Mucosa of descending colon (tissue), 3 donors: ENCODE measurements around the gene MIB1. TPM values are rescaled to one million over a fixed set of nuclear protein-coding genes. Genes with fewer than 3 reads are reported as not detected.

Experiments used
- ATAC-seq: fragments of 200-7000 bp; cut with Tn5 transposase; one replicate; pipeline ENCODE4 v1.9.1; 2020; ENCODE audit warnings: mild to moderate bottlenecking, moderate library complexity
- DNase-seq, 3 donors: peaks; one replicate each; pipeline ENCODE4 v3.0.0-alpha.2; 2020
- H3K36me3 ChIP-seq: fragments of 200-600 bp; one replicate; pipeline ENCODE4 v1.8.0; 2021; ENCODE audit warnings: low read depth, mild to moderate bottlenecking
- H3K4me1 ChIP-seq: fragments of 200-600 bp; one replicate; pipeline ENCODE4 v1.8.0; 2021; ENCODE audit warnings: low read depth, mild to moderate bottlenecking
- H3K4me3 ChIP-seq: fragments of 200-600 bp; one replicate; pipeline ENCODE4 v1.8.0; 2021; ENCODE audit warnings: mild to moderate bottlenecking
- H3K9me3 ChIP-seq: fragments of 200-600 bp; one replicate; pipeline ENCODE4 v1.8.0; 2021; ENCODE audit warnings: mild to moderate bottlenecking
- CTCF ChIP-seq: fragments of 200-600 bp; IDR thresholded peaks from one replicate; pipeline ENCODE4 v1.8.0; 2022; ENCODE audit warnings: antibody characterized with exemption, mild to moderate bottlenecking
- intact Hi-C, 2 donors: fragments of 100-400 bp; cut with DNase I in 1 of 2; cut with micrococcal nuclease in 1 of 2; formaldehyde crosslinking; loops; one replicate each; pipeline versions ENCODE4 v1.11.0 to v1.11.1; 2022; cut with DNase I, micrococcal nuclease
- total RNA-seq, 3 donors: library from RNA; stranded (reverse); fragmentation: NEBNext Ultra II Directional in 2 of 3; extraction: Animal tissue kit (Norgen Biotek cat#: 25700) in 2 of 3; gene quantifications; one replicate each; pipeline versions ENCODE4 v1.2.1 to v1.2.4, GENCODE V29; 2021 to 2023
- donor health status: DM: no; HTN: no; CAD: no; lungs with moderate emphysema.
- donor health status: DM: no; HTN: no; CAD: no.
- donor health status: DM: no; HTN: yes; CAD: no.

The MIB1 gene
- total RNA-seq, 3 donors from 2014 or later: 29.0 to 45.1 (median 33.1) TPM

- Histone ChIP-seq H3K4me1 (no peaks in the 10 kb centered on the region), H3K4me3 (no peak overlapping the region), H3K9me3 (no peaks in the 10 kb centered on the region), H3K36me3 (no peaks in the 10 kb centered on the region)
- no peak for DNase-seq
- no peak for ATAC-seq
- intact Hi-C loops: no loop called here
- TF ChIP-seq CTCF: no peak
Measured at GRCh38 chr18:21805771-21806366, 65.3 kb downstream of the MIB1 start.

- ATAC-seq (peak; percentile 71), DNase-seq (no peak)
- Histone ChIP-seq H3K36me3 (no peaks in the 10 kb centered on the region), H3K4me1 (no peaks in the 10 kb centered on the region), H3K4me3 (no peak overlapping the region), H3K9me3 (no peaks in the 10 kb centered on the region)
- intact Hi-C loops: no loop called here
- TF ChIP-seq CTCF: no peak
Measured at GRCh38 chr18:21808185-21808584, 67.6 kb downstream of the MIB1 start.

GRCh38 chr18:21809725-21810124, 69.1 kb downstream of the MIB1 start:
- Histone ChIP-seq H3K9me3 (no peaks in the 10 kb centered on the region), H3K4me3 (no peak overlapping the region), H3K4me1 (no peaks in the 10 kb centered on the region), H3K36me3 (no peaks in the 10 kb centered on the region)
- TF ChIP-seq CTCF: no peak
- intact Hi-C loops: no loop called here
- no peak for ATAC-seq
- no peak for DNase-seq

- TF ChIP-seq CTCF: no peak
- DNase-seq (no peak), ATAC-seq (no peak)
- intact Hi-C loops: no loop called here
- no peak overlapping the region for H3K4me3 ChIP-seq
- H3K9me3 ChIP-seq: no peaks in the 10 kb centered on the region
- H3K36me3 ChIP-seq: no peaks in the 10 kb centered on the region
- no peaks in the 10 kb centered on the region for H3K4me1 ChIP-seq
Measured at GRCh38 chr18:21815101-21815500, 74.5 kb downstream of the MIB1 start.

- peak; percentile 20 for TF ChIP-seq CTCF
- intact Hi-C loops: no loop called here
- no peaks in the 10 kb centered on the region for H3K36me3 ChIP-seq
- no peak overlapping the region for H3K4me3 ChIP-seq
- peak; percentile 56 for ATAC-seq
- no peaks in the 10 kb centered on the region for H3K9me3 ChIP-seq
- no peaks in the 10 kb centered on the region for H3K4me1 ChIP-seq
- DNase-seq: no peak
Measured at GRCh38 chr18:21820033-21820810, 79.6 kb downstream of the MIB1 start.
